Bronchial epithelial cell (primary cell): ENCODE data around the gene CCR4. TPM values are rescaled to one million over a fixed set of nuclear protein-coding genes. Genes with fewer than 3 reads are reported as not detected.

Experiments used
- DNase-seq: peaks from one replicate; pipeline ENCODE4 v3.0.0-alpha.2; 2010; ENCODE audit warnings: low read depth
- FAIRE-seq: peaks from 2 replicates; lab custom pipeline; 2011; peaks lifted over from hg19 to GRCh38; lab: Jason Lieb, UNC
- H3K27me3 ChIP-seq: 2 replicates; pipeline ENCODE4 v1.5.1; 2011; ENCODE audit warnings: low read length; ENCODE audit not compliant: control insufficient read depth, insufficient read depth
- H3K36me3 ChIP-seq: 2 replicates; pipeline ENCODE4 v1.5.1; 2011; ENCODE audit warnings: low read length; ENCODE audit not compliant: control insufficient read depth, insufficient read depth
- H3K4me3 ChIP-seq: 2 replicates; pipeline ENCODE4 v1.5.1; 2011; ENCODE audit warnings: mild to moderate bottlenecking, low read depth, low read length, control low read depth
- CTCF ChIP-seq: IDR thresholded peaks from 2 replicates; pipeline ENCODE4 v1.5.1; 2011; ENCODE audit warnings: mild to moderate bottlenecking, moderate library complexity, low read length, control low read depth, inconsistent platforms; ENCODE audit not compliant: insufficient read depth, severe bottlenecking
- total RNA-seq: library from RNA; depleted of rRNA; stranded (reverse); fragments of >200 nt; gene quantifications from 2 replicates; pipeline ENCODE4 v1.2.1, GENCODE V29; 2014

The CCR4 gene
- total RNA-seq, 1 donor from 2014 or later = not detected

- no peak for TF ChIP-seq CTCF
- Histone ChIP-seq H3K36me3 (peaks cover 2% of the 10 kb centered on the region), H3K27me3 (no peaks in the 10 kb centered on the region), H3K4me3 (no peak overlapping the region)
- DNase-seq (no peak), FAIRE-seq (no peak)
Observed at GRCh38 chr3:33000691-33001385, 49.4 kb downstream of the CCR4 start.

GRCh38 chr3:33001889-33002288, 50.4 kb downstream of the CCR4 start:
- TF ChIP-seq CTCF = no peak
- Histone ChIP-seq H3K27me3 (no peaks in the 10 kb centered on the region), H3K4me3 (no peak overlapping the region), H3K36me3 (peaks cover 2% of the 10 kb centered on the region)
- FAIRE-seq = no peak
- DNase-seq = no peak

GRCh38 chr3:33003308-33003707, 51.9 kb downstream of the CCR4 start:
- Histone ChIP-seq H3K4me3 (no peak overlapping the region), H3K27me3 (no peaks in the 10 kb centered on the region), H3K36me3 (peaks cover 4% of the 10 kb centered on the region)
- FAIRE-seq = no peak
- no peak for TF ChIP-seq CTCF
- DNase-seq = no peak

GRCh38 chr3:33004205-33004604, 52.8 kb downstream of the CCR4 start:
- DNase-seq = peak; percentile 12
- no peak for TF ChIP-seq CTCF
- no peak for FAIRE-seq
- peaks cover 4% of the 10 kb centered on the region for H3K36me3 ChIP-seq
- H3K27me3 ChIP-seq = no peaks in the 10 kb centered on the region
- H3K4me3 ChIP-seq = no peak overlapping the region

- Histone ChIP-seq H3K27me3 (no peaks in the 10 kb centered on the region), H3K36me3 (peaks cover 4% of the 10 kb centered on the region), H3K4me3 (no peak overlapping the region)
- no peak for FAIRE-seq
- no peak for TF ChIP-seq CTCF
- no peak for DNase-seq
Observed at GRCh38 chr3:33004961-33005360, 53.5 kb downstream of the CCR4 start.

Other genes starting within 250 kb of the CCR4 start
- not detected in 2 replicates for gene TRIM71, start 133.6 kb upstream of the CCR4 start, total RNA-seq
- 36.2 and 47.4 TPM in 2 replicates for gene GLB1, start 145.5 kb downstream of the CCR4 start, total RNA-seq
- gene TMPPE, start 145.5 kb downstream of the CCR4 start, total RNA-seq = 5.5 and 7.7 TPM in 2 replicates
- gene CRTAP, start 162.4 kb downstream of the CCR4 start, total RNA-seq = 114 and 155 TPM in 2 replicates